ENCODE data around the gene C1D.

DNA sequence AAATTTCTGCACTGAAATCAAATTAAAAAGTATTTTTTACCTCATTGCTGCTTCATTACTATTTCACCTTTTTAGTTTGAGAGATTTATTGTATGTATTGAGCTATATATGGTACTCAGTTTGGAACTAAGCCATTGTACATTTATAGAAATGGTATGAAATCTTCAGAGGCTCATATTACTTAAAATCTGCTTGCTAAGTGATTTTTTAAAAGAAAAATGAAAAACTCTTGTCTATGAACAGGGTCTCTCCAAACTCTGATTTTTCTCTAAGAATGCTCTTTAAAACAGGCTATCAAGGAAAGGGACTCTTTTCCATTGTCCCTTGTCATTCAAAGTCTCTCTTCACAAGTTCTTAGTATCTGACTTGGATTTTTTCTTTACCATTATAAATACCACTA lies 31.8 kb downstream of the C1D start:
- TF ChIP-seq, protein P1, sequence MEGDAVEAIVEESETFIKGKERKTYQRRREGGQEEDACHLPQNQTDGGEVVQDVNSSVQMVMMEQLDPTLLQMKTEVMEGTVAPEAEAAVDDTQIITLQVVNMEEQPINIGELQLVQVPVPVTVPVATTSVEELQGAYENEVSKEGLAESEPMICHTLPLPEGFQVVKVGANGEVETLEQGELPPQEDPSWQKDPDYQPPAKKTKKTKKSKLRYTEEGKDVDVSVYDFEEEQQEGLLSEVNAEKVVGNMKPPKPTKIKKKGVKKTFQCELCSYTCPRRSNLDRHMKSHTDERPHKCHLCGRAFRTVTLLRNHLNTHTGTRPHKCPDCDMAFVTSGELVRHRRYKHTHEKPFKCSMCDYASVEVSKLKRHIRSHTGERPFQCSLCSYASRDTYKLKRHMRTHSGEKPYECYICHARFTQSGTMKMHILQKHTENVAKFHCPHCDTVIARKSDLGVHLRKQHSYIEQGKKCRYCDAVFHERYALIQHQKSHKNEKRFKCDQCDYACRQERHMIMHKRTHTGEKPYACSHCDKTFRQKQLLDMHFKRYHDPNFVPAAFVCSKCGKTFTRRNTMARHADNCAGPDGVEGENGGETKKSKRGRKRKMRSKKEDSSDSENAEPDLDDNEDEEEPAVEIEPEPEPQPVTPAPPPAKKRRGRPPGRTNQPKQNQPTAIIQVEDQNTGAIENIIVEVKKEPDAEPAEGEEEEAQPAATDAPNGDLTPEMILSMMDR (IDR thresholded peaks at IDR 0.05), result no peak
- no peak for TF ChIP-seq EZH2 (IDR thresholded peaks at IDR 0.05; ENCODE audit: borderline replicate concordance, insufficient read depth, low read depth, low read length, poor library complexity, severe bottlenecking)
